ENCODE data around the gene TUBGCP3.

Gene TUBGCP3

DNA sequence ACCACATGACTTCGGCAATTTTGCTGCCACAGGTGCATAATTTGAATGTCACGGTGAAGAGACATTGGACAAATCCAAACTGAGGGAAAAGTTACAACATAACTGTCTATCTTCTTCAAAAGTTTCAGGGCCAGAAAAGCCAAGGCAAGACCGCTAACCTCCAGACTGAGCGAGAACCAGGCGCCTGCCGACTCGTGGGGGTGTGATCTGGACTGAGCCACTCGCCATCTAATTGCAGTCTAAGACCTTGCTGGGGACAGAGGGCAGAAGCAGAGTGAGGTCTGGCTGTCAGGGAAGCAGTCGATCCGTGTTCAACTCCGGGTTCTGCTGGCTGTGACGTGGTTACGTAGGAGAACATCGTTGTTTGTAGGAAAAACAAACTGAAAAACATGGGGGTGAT is 123.2 kb downstream of the TUBGCP3 start:
- Mint-ChIP-seq H3K4me1 (no peaks in the 10 kb centered on the region), H3K27me3 (ENCODE audit: low read depth, poor library complexity) (no peaks in the 10 kb centered on the region), H3K36me3 (ENCODE audit: low read depth) (peaks cover 18% of the 10 kb centered on the region), H3K4me3 (no peak overlapping the region), H3K9me3 (peaks cover 35% of the 10 kb centered on the region), H3K27ac (no peak overlapping the region)
- TF ChIP-seq, protein P1, sequence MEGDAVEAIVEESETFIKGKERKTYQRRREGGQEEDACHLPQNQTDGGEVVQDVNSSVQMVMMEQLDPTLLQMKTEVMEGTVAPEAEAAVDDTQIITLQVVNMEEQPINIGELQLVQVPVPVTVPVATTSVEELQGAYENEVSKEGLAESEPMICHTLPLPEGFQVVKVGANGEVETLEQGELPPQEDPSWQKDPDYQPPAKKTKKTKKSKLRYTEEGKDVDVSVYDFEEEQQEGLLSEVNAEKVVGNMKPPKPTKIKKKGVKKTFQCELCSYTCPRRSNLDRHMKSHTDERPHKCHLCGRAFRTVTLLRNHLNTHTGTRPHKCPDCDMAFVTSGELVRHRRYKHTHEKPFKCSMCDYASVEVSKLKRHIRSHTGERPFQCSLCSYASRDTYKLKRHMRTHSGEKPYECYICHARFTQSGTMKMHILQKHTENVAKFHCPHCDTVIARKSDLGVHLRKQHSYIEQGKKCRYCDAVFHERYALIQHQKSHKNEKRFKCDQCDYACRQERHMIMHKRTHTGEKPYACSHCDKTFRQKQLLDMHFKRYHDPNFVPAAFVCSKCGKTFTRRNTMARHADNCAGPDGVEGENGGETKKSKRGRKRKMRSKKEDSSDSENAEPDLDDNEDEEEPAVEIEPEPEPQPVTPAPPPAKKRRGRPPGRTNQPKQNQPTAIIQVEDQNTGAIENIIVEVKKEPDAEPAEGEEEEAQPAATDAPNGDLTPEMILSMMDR (IDR thresholded peaks at IDR 0.05) = no peak
- no peak for DNase-seq

DNA sequence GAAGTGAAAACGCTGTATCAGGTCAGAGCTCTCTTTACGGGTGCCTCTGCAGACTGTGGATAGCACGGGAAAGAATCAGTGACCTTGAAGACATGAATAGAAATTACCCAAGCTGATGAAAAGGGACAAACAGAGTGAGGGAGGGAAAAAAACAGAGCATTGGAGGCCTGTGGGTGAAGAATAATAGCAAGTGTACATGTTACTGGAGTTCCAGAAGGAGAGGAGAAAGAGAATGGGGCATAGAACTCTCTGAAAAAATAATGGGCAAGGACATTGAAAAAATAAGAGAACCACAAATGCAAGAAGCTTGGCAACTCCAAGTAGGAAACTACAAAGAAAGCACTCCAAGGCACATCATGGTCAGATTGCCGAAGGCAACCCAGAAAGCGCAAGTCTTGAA is 125.5 kb downstream of the TUBGCP3 start:
- H3K9me3 Mint-ChIP-seq = peaks cover 45% of the 10 kb centered on the region
- TF ChIP-seq, protein P1 (IDR thresholded peaks at IDR 0.05) = no peak
- no peak overlapping the region for H3K27ac Mint-ChIP-seq
- peaks cover 18% of the 10 kb centered on the region for H3K36me3 Mint-ChIP-seq (ENCODE audit: low read depth)
- H3K27me3 Mint-ChIP-seq (ENCODE audit: low read depth, poor library complexity) = peaks cover 4% of the 10 kb centered on the region
- H3K4me1 Mint-ChIP-seq = no peaks in the 10 kb centered on the region
- H3K4me3 Mint-ChIP-seq = no peak overlapping the region
- DNase-seq = no peak

DNA sequence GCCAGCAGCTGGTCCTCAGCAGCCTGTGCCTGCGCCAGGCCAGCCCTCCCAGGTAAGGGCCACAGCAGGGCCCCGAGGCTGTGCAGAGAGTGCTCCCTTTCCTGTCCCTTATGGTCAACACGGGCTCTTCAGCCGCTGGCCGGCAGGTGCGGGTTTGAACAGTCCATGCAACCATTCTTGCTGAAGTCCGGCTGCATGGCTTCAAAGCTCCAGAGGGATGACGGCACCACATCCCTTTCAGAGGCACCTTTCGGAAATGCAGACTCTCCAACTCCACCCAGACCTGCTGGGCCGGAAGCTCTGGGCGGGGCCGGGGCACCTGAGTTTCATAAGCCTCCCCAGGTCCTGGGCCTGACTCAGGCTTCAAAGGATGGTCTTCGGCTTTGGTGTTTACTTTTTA is 130.5 kb downstream of the TUBGCP3 start:
- peaks cover 42% of the 10 kb centered on the region for H3K9me3 Mint-ChIP-seq

DNA sequence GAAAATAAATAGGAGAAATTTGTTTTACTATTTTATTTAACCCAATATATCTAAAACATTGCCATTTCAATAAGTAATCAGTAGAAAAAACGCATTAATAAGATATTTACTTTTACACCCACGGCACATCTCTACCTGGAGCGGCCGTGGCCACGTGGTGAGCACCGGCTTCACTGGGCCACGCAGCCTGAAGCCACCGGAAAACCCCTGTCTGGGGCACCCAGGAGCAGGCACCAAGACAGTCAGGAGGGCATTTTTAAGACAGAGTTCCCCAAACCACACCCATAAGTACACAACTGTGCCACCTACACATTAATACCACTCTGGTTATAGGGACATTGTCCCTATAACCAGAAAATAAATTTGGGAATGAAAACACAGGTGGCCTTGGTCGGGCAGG is 130.9 kb downstream of the TUBGCP3 start:
- Mint-ChIP-seq H3K4me1 (no peaks in the 10 kb centered on the region), H3K27ac (no peak overlapping the region), H3K27me3 (ENCODE audit: low read depth, poor library complexity) (peaks cover 24% of the 10 kb centered on the region), H3K36me3 (ENCODE audit: low read depth) (peaks cover 3% of the 10 kb centered on the region), H3K4me3 (no peak overlapping the region), H3K9me3 (peaks cover 38% of the 10 kb centered on the region)
- DNase-seq = no peak
- TF ChIP-seq, protein P1 (IDR thresholded peaks at IDR 0.05) = no peak

More for the DNA sequence above, 130.5 kb downstream of the TUBGCP3 start:
- H3K4me3 Mint-ChIP-seq = no peak overlapping the region
- no peak for DNase-seq
- TF ChIP-seq, protein P1 (IDR thresholded peaks at IDR 0.05) = no peak
- no peaks in the 10 kb centered on the region for H3K4me1 Mint-ChIP-seq
- H3K36me3 Mint-ChIP-seq (ENCODE audit: low read depth) = peaks cover 7% of the 10 kb centered on the region
- H3K27me3 Mint-ChIP-seq (ENCODE audit: low read depth, poor library complexity) = peaks cover 24% of the 10 kb centered on the region
- H3K27ac Mint-ChIP-seq = no peak overlapping the region

DNA sequence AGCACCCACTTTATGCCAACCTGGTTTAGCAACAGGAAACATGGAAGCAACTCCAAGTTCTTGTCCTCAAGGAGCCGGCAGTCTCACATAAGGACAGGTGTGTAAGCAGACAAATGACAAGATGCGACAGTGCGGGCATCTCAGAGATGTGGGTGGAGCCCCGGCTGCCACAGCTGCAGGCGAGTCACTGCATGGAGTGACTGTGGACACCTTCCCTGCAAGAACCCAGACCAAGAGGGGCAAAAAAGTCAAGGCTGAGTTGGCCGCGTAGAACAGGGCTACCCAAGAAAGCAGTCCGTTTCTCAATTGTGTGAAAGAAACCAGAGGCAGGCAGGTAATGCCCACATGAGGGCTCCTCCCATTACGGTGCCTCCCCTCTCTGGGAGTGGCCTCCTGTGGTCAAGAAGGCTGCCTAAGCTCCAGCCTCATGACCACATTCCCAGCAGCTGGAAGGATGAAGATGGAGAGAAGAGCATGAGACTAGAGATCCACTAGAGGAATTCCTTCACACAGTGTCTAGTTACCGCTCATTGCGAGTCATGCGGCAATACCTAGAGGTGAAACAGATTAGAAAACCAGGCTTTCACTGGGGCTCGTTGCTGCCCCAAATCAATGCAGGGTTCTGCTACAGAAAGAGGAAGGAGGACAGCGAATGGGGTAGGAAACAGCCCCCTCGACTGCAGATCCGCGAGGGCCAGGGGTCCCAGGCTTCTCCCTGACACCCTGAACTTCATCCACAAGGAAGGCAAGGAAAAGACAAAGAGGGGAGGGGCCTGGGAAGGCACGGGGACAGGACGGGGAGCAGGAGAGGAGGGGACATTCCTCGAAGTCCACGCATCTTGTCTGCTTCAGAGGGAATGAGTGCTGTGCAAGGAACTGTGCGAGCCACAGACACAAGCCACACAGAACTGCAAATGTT is 131.6 kb downstream of the TUBGCP3 start:
- H3K4me3 Mint-ChIP-seq = no peak overlapping the region
- DNase-seq = no peak
- H3K4me1 Mint-ChIP-seq = no peaks in the 10 kb centered on the region
- no peak overlapping the region for H3K27ac Mint-ChIP-seq
- H3K9me3 Mint-ChIP-seq = peaks cover 31% of the 10 kb centered on the region
- no peaks in the 10 kb centered on the region for H3K36me3 Mint-ChIP-seq (ENCODE audit: low read depth)
- peaks cover 24% of the 10 kb centered on the region for H3K27me3 Mint-ChIP-seq (ENCODE audit: low read depth, poor library complexity)
- TF ChIP-seq, protein P1 (IDR thresholded peaks at IDR 0.05) = no peak
